SU-DHL-6 (cell line): ENCODE data around the gene PPARGC1A.

Source experiments
- EZH2phosphoT487 ChIP-seq: fragments of 200-600 bp; sonication (generic), shearing (Covaris generic); conservative IDR thresholded peaks from 2 replicates; pipeline ENCODE4 v1.6.1; 2018; ENCODE audit warnings: mild to moderate bottlenecking, antibody characterized with exemption, low read length, moderate library complexity, mixed read lengths
- TF ChIP-seq, protein P1 (sequence below): fragments of 200-600 bp; sonication (generic); IDR thresholded peaks from one replicate; pipeline ENCODE4 v1.5.1; 2017; ENCODE audit warnings: antibody characterized with exemption, mild to moderate bottlenecking, low read length, moderate library complexity; ENCODE audit not compliant: insufficient read depth, poor library complexity, severe bottlenecking

DNA sequence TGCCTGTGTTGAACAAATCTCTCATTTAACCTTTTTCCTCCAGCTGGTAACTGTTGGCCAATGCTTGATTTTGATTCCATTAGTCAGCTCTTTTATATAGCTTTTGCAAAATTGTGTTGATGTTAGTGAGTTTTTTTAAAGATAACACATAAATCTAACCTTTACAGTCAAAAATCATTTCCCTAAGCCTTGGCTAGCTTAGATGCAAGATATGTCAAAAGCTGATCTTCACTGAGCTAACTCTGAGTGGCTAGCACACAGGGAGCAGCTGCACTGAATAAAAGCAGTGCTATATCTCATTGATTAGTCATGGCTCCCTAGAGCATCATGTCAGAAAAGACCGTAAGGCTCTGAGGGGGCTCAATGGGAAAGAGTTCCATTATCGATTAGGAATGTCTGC is 78.7 kb downstream of the PPARGC1A start:
- TF ChIP-seq, protein P1, sequence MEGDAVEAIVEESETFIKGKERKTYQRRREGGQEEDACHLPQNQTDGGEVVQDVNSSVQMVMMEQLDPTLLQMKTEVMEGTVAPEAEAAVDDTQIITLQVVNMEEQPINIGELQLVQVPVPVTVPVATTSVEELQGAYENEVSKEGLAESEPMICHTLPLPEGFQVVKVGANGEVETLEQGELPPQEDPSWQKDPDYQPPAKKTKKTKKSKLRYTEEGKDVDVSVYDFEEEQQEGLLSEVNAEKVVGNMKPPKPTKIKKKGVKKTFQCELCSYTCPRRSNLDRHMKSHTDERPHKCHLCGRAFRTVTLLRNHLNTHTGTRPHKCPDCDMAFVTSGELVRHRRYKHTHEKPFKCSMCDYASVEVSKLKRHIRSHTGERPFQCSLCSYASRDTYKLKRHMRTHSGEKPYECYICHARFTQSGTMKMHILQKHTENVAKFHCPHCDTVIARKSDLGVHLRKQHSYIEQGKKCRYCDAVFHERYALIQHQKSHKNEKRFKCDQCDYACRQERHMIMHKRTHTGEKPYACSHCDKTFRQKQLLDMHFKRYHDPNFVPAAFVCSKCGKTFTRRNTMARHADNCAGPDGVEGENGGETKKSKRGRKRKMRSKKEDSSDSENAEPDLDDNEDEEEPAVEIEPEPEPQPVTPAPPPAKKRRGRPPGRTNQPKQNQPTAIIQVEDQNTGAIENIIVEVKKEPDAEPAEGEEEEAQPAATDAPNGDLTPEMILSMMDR = no peak
- no peak for TF ChIP-seq EZH2phosphoT487
